Right lobe of liver (tissue), 4 donors: ENCODE results near the gene NDUFA11.

Source experiments
- CTCF ChIP-seq, 4 donors: fragments of 200-600 bp in 3 of 4; fragments of 450-650 bp in 1 of 4; IDR thresholded peaks; one replicate each; pipeline versions ENCODE4 v1.5.1 to v1.8.0; 2016 to 2022; ENCODE audit warnings: antibody characterized with exemption in 4 of 4, mild to moderate bottlenecking in 2 of 4
- POLR2A ChIP-seq: fragments of 450-650 bp; IDR thresholded peaks from one replicate; pipeline ENCODE4 v1.6.1; 2017; ENCODE audit warnings: antibody characterized with exemption, mild to moderate bottlenecking
- donor health status: DM: no; HTN: no; CAD: no.
- donor health status: DM: no; HTN: no; CAD: no.
- donor health status: DM: no; HTN: yes; CAD: no.

DNA sequence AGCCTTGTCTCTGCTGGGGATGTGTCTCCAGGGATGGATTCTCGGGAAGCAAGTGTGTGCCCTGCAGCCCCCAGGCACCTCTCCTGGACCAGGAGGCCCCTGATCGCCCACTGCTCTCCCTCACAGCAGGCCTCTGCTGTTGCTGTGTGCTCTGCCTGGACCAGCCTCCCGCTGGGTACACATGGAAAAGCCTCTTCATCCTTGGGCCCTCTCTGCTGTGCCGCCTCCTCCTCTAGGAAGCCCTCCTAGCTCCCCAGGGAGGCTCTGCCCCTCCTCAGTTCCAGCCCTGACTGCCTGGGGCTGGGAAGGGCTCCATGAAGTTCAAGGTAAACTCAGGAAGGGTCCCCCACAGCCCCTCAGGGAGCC is 12.0 kb downstream of the NDUFA11 start:
- TF ChIP-seq CTCF (IDR thresholded peaks at IDR 0.05): no peak
- no peak for TF ChIP-seq POLR2A
